ENCODE data around the gene ZNF316. TPM values are rescaled to one million over a fixed set of nuclear protein-coding genes. Genes with fewer than 3 reads are reported as not detected.
A peak's percentile ranks its signal among the peaks of the same experiment; 100 is the strongest.

ZNF316 gene
- total and polyA plus RNA-seq, 10 of the 15 experiments (the other 5 are each of a cell fraction or from before 2014, with no cell fraction given): 0.03 to 28.9 (median 5.7) TPM

DNA sequence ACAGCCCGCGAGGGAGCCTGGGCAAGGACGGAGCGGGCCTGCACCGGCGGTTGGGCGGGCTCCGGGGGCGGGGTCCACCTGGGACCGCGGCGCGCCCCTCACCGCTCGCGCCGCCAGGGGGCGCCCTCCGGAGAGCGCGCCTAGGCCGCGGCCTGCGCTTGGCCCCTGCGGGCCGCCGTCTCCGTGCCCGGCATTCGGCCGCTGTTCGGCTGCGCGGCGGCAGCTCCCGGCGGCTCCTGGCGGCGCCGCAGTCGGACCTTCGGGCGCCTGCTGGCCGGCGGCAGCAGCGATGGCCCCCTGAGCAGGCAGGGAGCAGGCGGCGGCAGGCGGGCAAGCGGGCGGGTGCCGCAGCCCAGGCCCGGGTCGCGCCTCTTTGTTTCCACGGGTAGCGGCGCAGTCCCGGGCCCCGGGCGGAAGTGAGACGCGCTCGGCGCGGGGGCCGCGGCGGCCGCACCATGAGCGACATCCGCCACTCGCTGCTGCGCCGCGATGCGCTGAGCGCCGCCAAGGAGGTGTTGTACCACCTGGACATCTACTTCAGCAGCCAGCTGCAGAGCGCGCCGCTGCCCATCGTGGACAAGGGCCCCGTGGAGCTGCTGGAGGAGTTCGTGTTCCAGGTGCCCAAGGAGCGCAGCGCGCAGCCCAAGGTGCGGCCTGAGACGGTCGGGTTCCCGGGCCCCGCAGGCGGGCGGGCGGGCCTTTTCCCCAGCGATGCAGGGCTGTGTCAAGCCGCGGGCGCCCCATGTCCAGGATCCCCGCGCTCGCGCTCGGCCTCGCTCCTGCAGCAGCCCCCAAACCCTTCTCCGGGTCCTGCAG lies 47.1 kb upstream of the ZNF316 start, which contains the start of gene INTS15 (continued):
- TF ChIP-seq, protein P1, sequence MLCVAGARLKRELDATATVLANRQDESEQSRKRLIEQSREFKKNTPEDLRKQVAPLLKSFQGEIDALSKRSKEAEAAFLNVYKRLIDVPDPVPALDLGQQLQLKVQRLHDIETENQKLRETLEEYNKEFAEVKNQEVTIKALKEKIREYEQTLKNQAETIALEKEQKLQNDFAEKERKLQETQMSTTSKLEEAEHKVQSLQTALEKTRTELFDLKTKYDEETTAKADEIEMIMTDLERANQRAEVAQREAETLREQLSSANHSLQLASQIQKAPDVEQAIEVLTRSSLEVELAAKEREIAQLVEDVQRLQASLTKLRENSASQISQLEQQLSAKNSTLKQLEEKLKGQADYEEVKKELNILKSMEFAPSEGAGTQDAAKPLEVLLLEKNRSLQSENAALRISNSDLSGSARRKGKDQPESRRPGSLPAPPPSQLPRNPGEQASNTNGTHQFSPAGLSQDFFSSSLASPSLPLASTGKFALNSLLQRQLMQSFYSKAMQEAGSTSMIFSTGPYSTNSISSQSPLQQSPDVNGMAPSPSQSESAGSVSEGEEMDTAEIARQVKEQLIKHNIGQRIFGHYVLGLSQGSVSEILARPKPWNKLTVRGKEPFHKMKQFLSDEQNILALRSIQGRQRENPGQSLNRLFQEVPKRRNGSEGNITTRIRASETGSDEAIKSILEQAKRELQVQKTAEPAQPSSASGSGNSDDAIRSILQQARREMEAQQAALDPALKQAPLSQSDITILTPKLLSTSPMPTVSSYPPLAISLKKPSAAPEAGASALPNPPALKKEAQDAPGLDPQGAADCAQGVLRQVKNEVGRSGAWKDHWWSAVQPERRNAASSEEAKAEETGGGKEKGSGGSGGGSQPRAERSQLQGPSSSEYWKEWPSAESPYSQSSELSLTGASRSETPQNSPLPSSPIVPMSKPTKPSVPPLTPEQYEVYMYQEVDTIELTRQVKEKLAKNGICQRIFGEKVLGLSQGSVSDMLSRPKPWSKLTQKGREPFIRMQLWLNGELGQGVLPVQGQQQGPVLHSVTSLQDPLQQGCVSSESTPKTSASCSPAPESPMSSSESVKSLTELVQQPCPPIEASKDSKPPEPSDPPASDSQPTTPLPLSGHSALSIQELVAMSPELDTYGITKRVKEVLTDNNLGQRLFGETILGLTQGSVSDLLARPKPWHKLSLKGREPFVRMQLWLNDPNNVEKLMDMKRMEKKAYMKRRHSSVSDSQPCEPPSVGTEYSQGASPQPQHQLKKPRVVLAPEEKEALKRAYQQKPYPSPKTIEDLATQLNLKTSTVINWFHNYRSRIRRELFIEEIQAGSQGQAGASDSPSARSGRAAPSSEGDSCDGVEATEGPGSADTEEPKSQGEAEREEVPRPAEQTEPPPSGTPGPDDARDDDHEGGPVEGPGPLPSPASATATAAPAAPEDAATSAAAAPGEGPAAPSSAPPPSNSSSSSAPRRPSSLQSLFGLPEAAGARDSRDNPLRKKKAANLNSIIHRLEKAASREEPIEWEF (IDR thresholded peaks at IDR 0.05; ENCODE audit: insufficient replicate concordance, low read depth, low read length): no peak
- TF ChIP-seq CHD4 (IDR thresholded peaks at IDR 0.05): no peak
- peak; percentile 62; the same call in 1 of the 3 replicates for TF ChIP-seq POU2F2 (IDR thresholded peaks at IDR 0.05; ENCODE audit: borderline replicate concordance, low read depth, low read length)
- no peak for TF ChIP-seq RFX5 (IDR thresholded peaks at IDR 0.05; ENCODE audit: low read depth, low read length)
- TF ChIP-seq, protein P2, sequence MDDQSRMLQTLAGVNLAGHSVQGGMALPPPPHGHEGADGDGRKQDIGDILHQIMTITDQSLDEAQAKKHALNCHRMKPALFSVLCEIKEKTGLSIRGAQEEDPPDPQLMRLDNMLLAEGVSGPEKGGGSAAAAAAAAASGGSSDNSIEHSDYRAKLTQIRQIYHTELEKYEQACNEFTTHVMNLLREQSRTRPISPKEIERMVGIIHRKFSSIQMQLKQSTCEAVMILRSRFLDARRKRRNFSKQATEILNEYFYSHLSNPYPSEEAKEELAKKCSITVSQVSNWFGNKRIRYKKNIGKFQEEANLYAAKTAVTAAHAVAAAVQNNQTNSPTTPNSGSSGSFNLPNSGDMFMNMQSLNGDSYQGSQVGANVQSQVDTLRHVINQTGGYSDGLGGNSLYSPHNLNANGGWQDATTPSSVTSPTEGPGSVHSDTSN (IDR thresholded peaks at IDR 0.05; ENCODE audit: insufficient replicate concordance, low read depth, low read length): peak; percentile 9
- TF ChIP-seq, protein P3, sequence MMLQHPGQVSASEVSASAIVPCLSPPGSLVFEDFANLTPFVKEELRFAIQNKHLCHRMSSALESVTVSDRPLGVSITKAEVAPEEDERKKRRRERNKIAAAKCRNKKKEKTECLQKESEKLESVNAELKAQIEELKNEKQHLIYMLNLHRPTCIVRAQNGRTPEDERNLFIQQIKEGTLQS (IDR thresholded peaks at IDR 0.05; ENCODE audit: borderline replicate concordance, extremely low read depth, low read depth, low read length): no peak
- TF ChIP-seq FOXK2 (IDR thresholded peaks at IDR 0.05): no peak
- peak; percentile 50; the same call in 1 of the 2 replicates for TF ChIP-seq PAX5 (IDR thresholded peaks at IDR 0.05; ENCODE audit: borderline replicate concordance, low read depth, low read length)
- peak; percentile 87; the same call in 1 of the 2 replicates for TF ChIP-seq NR2F1 (conservative IDR thresholded peaks at IDR 0.05)
- TF ChIP-seq CEBPZ (IDR thresholded peaks at IDR 0.05; ENCODE audit: low read depth, low read length): no peak
- 0 out of 2 replicates have a peak, but pooled peaks have one; percentile 45 for TF ChIP-seq ZNF207 (IDR thresholded peaks at IDR 0.05; ENCODE audit: borderline replicate concordance)
- TF ChIP-seq NRF1 (conservative IDR thresholded peaks at IDR 0.05; ENCODE audit: low read depth, low read length): no peak
- peak; percentile 78 for TF ChIP-seq POLR2AphosphoS5 (IDR thresholded peaks at IDR 0.05; ENCODE audit: low read length)
- no peak for TF ChIP-seq RAD51 (IDR thresholded peaks at IDR 0.05)
- peak; percentile 44; the same call in 1 of the 2 replicates for TF ChIP-seq RAD21 (IDR thresholded peaks at IDR 0.05; ENCODE audit: insufficient read depth, low read depth, low read length)
- TF ChIP-seq SREBF1 (IDR thresholded peaks at IDR 0.05; ENCODE audit: low read length): no peak
- peak; percentile 94 for TF ChIP-seq DPF2 (IDR thresholded peaks at IDR 0.05)
- no peak for TF ChIP-seq NBN (IDR thresholded peaks at IDR 0.05)
- no peak for TF ChIP-seq YBX1 (IDR thresholded peaks at IDR 0.05)
- peak; percentile 94 for TF ChIP-seq SMARCA5 (IDR thresholded peaks at IDR 0.05)
- peak; percentile 74; the same call in 1 of the 2 replicates for TF ChIP-seq MEF2A (IDR thresholded peaks at IDR 0.05; ENCODE audit: insufficient read depth, low read depth, low read length)
